Lower leg skin (tissue), 3 donors: ENCODE data around the gene PAPPA.

Experiments used
- CTCF ChIP-seq, 3 donors: fragments of 450-650 bp; IDR thresholded peaks; one replicate each; pipeline ENCODE4 v1.5.1; 2016; ENCODE audit warnings: antibody characterized with exemption in 3 of 3, mild to moderate bottlenecking in 3 of 3, moderate library complexity in 2 of 3
- POLR2A ChIP-seq, 2 donors: fragments of 450-650 bp; IDR thresholded peaks; one replicate each; pipeline ENCODE4 v1.6.1; 2016 to 2017; ENCODE audit warnings: antibody characterized with exemption in 2 of 2, mild to moderate bottlenecking in 1 of 2, moderate library complexity in 1 of 2

GRCh38 chr9:116393198-116393597 lies 239.6 kb downstream of the PAPPA start:
- TF ChIP-seq CTCF (IDR thresholded peaks at IDR 0.05) = no peak
- no peak for TF ChIP-seq POLR2A (IDR thresholded peaks at IDR 0.05)
